WTC11 (cell line): ENCODE data around the gene ETV2. TPM values are rescaled to one million over a fixed set of nuclear protein-coding genes. Genes with fewer than 3 reads are reported as not detected.

Experiments
- ATAC-seq: fragments of 200-7000 bp; cut with Tn5 transposase; 2 replicates; pipeline ENCODE4 v1.10.0; 2021; ENCODE audit warnings: mild to moderate bottlenecking, moderate library complexity
- CTCF ChIA-PET: fragments of 300-600 bp; sonication (Branson Sonifier 250); formaldehyde crosslinking; loops from one replicate; lab custom pipeline; 2021; ENCODE audit warnings: antibody characterized with exemption; lab: Charles Lee
- POLR2A ChIA-PET: fragments of 350-600 bp; sonication (Branson Sonifier 250); formaldehyde crosslinking; loops from one replicate; lab custom pipeline; 2021; ENCODE audit warnings: antibody characterized with exemption; lab: Charles Lee
- DNase-seq: peaks from one replicate; pipeline ENCODE4 v3.0.0; 2021; ENCODE audit warnings: low spot score
- H3K27ac Mint-ChIP-seq: 2 replicates; pipeline ENCODE4 v1.8.0; 2021; ENCODE audit warnings: mixed read lengths
- H3K27me3 Mint-ChIP-seq: 2 replicates; pipeline ENCODE4 v1.8.0; 2021; ENCODE audit warnings: low read depth, mild to moderate bottlenecking, moderate library complexity, mixed read lengths
- H3K36me3 Mint-ChIP-seq: 2 replicates; pipeline ENCODE4 v1.8.0; 2021; ENCODE audit warnings: mixed read lengths
- H3K4me1 Mint-ChIP-seq: 2 replicates; pipeline ENCODE4 v1.8.0; 2022; ENCODE audit warnings: mixed read lengths
- H3K4me3 Mint-ChIP-seq: 2 replicates; pipeline ENCODE4 v1.8.0; 2021; ENCODE audit warnings: mild to moderate bottlenecking, moderate library complexity, mixed read lengths
- H3K9me3 Mint-ChIP-seq: 2 replicates; pipeline ENCODE4 v1.8.0; 2021; ENCODE audit warnings: mixed read lengths
- ATF1 ChIP-seq: sonication (generic); formaldehyde crosslinking; IDR thresholded peaks from 2 replicates; pipeline ENCODE4 v1.8.1; 2023; ENCODE audit warnings: mild to moderate bottlenecking, moderate library complexity, missing genetic modification reagents
- ATF2 ChIP-seq: sonication (generic); formaldehyde crosslinking; IDR thresholded peaks from 2 replicates; pipeline ENCODE4 v1.8.1; 2022; ENCODE audit warnings: low read depth, missing genetic modification reagents, borderline replicate concordance
- CBFB ChIP-seq: sonication (generic); formaldehyde crosslinking; IDR thresholded peaks from 2 replicates; pipeline ENCODE4 v1.8.1; 2022; ENCODE audit warnings: mild to moderate bottlenecking, low read depth, missing genetic modification reagents
- E2F4 ChIP-seq: sonication (generic); formaldehyde crosslinking; IDR thresholded peaks from 2 replicates; pipeline ENCODE4 v1.8.1; 2022; ENCODE audit warnings: low read depth, mild to moderate bottlenecking, moderate library complexity, missing genetic modification reagents, borderline replicate concordance
- FOXJ3 ChIP-seq: sonication (generic); formaldehyde crosslinking; IDR thresholded peaks from 2 replicates; pipeline ENCODE4 v1.9.0; 2021; ENCODE audit warnings: missing genetic modification reagents, mild to moderate bottlenecking, borderline replicate concordance
- FOXK1 ChIP-seq: sonication (generic); formaldehyde crosslinking; IDR thresholded peaks from 2 replicates; pipeline ENCODE4 v1.8.0; 2022; ENCODE audit warnings: mild to moderate bottlenecking, moderate library complexity, missing genetic modification reagents
- FOXP1 ChIP-seq: sonication (generic); formaldehyde crosslinking; IDR thresholded peaks from 2 replicates; pipeline ENCODE4 v1.8.0; 2022; ENCODE audit warnings: missing genetic modification reagents, mild to moderate bottlenecking, moderate library complexity, borderline replicate concordance
- HMGA2 ChIP-seq: fragments of 250-450 bp; sonication (Bioruptor Pico); IDR thresholded peaks from 2 replicates; pipeline ENCODE4 v1.4.0; 2021; ENCODE audit warnings: mild to moderate bottlenecking, moderate library complexity
- JAZF1 ChIP-seq: fragments of 250-450 bp; sonication (Bioruptor Pico); IDR thresholded peaks from 2 replicates; pipeline ENCODE4 v1.9.0; 2021; ENCODE audit warnings: moderate library complexity, mild to moderate bottlenecking, inconsistent platforms
- KAT7 ChIP-seq: sonication (generic); formaldehyde crosslinking; IDR thresholded peaks from 2 replicates; pipeline ENCODE4 v1.8.1; 2023; ENCODE audit warnings: missing genetic modification reagents, mild to moderate bottlenecking, borderline replicate concordance
- MYBL2 ChIP-seq: sonication (generic); formaldehyde crosslinking; IDR thresholded peaks from 2 replicates; pipeline ENCODE4 v1.8.1; 2023; ENCODE audit warnings: mild to moderate bottlenecking, moderate library complexity, missing genetic modification reagents
- NFYB ChIP-seq: sonication (generic); formaldehyde crosslinking; conservative IDR thresholded peaks from 2 replicates; pipeline ENCODE4 v1.8.0; 2022; ENCODE audit warnings: low read depth, missing genetic modification reagents
- RORB ChIP-seq: fragments of 250-450 bp; sonication (Bioruptor Pico); IDR thresholded peaks from 2 replicates; pipeline ENCODE4 v1.9.0; 2021; ENCODE audit warnings: mild to moderate bottlenecking
- SMAD3 ChIP-seq: sonication (generic); formaldehyde crosslinking; IDR thresholded peaks from 2 replicates; pipeline ENCODE4 v1.8.0; 2022; ENCODE audit warnings: missing genetic modification reagents, mild to moderate bottlenecking, borderline replicate concordance
- TEAD4 ChIP-seq: sonication (generic); formaldehyde crosslinking; IDR thresholded peaks from 2 replicates; pipeline ENCODE4 v1.8.0; 2022; ENCODE audit warnings: mild to moderate bottlenecking, missing genetic modification reagents
- ZBTB43 ChIP-seq: sonication (generic); formaldehyde crosslinking; IDR thresholded peaks from 2 replicates; pipeline ENCODE4 v1.8.1; 2023; ENCODE audit warnings: mild to moderate bottlenecking, missing genetic modification reagents
- ZNF138 ChIP-seq: sonication (generic); formaldehyde crosslinking; conservative IDR thresholded peaks from 2 replicates; pipeline ENCODE4 v1.8.1; 2022; ENCODE audit warnings: mild to moderate bottlenecking, moderate library complexity, missing genetic modification reagents
- total RNA-seq: library from RNA; stranded (reverse); gene quantifications from 3 replicates; pipeline ENCODE4 v1.2.3, GENCODE V29; 2021
- TF ChIP-seq, protein P1 (sequence below): sonication (generic); formaldehyde crosslinking; conservative IDR thresholded peaks from 2 replicates; pipeline ENCODE4 v1.8.1; 2022; ENCODE audit warnings: mild to moderate bottlenecking, missing genetic modification reagents
- TF ChIP-seq, protein P2 (sequence below): sonication (generic); formaldehyde crosslinking; IDR thresholded peaks from 2 replicates; pipeline ENCODE4 v1.8.0; 2022; ENCODE audit warnings: mild to moderate bottlenecking, missing genetic modification reagents

The ETV2 gene
- total RNA-seq, 1 experiment from 2014 or later, result 1.7 TPM

GRCh38 chr19:35595928-35596327 is 45.6 kb upstream of the ETV2 start:
- POLR2A ChIA-PET, result no interaction called here
- Mint-ChIP-seq H3K9me3 (peaks cover 7% of the 10 kb centered on the region), H3K4me1 (no peaks in the 10 kb centered on the region)
- TF ChIP-seq KAT7 (CRISPR knock-in tag) (no peak), ZNF138 (CRISPR knock-in tag) (no peak), E2F4 (CRISPR knock-in tag) (no peak), FOXJ3 (CRISPR knock-in tag) (no peak), RORB (CRISPR knock-in tag) (no peak), ATF1 (CRISPR knock-in tag) (no peak), FOXP1 (no peak), FOXK1 (no peak), ATF2 (no peak), JAZF1 (CRISPR knock-in tag) (no peak)
- TF ChIP-seq, all 79 proteins: peak for 0
- no peaks in the 10 kb centered on the region for H3K36me3 Mint-ChIP-seq
- CTCF ChIA-PET, result no interaction called here
- no peak for ATAC-seq
- H3K27me3 Mint-ChIP-seq, result peaks cover 27% of the 10 kb centered on the region
- H3K27ac Mint-ChIP-seq, result no peak overlapping the region
- no peak overlapping the region for H3K4me3 Mint-ChIP-seq
- DNase-seq, result no peak

GRCh38 chr19:35596366-35596999 is 45.1 kb upstream of the ETV2 start:
- peak; percentile 85 for ATAC-seq
- Mint-ChIP-seq H3K9me3 (peaks cover 7% of the 10 kb centered on the region), H3K27me3 (peaks cover 30% of the 10 kb centered on the region), H3K4me3 (no peak overlapping the region), H3K36me3 (no peaks in the 10 kb centered on the region), H3K4me1 (no peaks in the 10 kb centered on the region), H3K27ac (no peak overlapping the region)
- TF ChIP-seq, protein P1, sequence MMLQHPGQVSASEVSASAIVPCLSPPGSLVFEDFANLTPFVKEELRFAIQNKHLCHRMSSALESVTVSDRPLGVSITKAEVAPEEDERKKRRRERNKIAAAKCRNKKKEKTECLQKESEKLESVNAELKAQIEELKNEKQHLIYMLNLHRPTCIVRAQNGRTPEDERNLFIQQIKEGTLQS (CRISPR knock-in tag), result no peak
- TF ChIP-seq SMAD3 (CRISPR knock-in tag) (no peak), HMGA2 (CRISPR knock-in tag) (no peak), MYBL2 (no peak), CBFB (CRISPR knock-in tag) (no peak), NFYB (CRISPR knock-in tag) (peak; percentile 57; the same call in 1 of the 2 replicates), TEAD4 (no peak), ZBTB43 (CRISPR knock-in tag) (no peak)
- TF ChIP-seq, protein P2, sequence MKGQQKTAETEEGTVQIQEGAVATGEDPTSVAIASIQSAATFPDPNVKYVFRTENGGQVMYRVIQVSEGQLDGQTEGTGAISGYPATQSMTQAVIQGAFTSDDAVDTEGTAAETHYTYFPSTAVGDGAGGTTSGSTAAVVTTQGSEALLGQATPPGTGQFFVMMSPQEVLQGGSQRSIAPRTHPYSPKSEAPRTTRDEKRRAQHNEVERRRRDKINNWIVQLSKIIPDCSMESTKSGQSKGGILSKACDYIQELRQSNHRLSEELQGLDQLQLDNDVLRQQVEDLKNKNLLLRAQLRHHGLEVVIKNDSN (CRISPR knock-in tag), result no peak
- no peak for DNase-seq
- ChIA-PET CTCF (interaction anchor here (1.2 kb wide), 1 partner anchor 16 kb away, joined by 3 read pairs; the partner anchor contains the start of gene HAUS5), POLR2A (no interaction called here)
